Measurements from ENCODE around the gene NT5C3B.

NT5C3B gene

DNA sequence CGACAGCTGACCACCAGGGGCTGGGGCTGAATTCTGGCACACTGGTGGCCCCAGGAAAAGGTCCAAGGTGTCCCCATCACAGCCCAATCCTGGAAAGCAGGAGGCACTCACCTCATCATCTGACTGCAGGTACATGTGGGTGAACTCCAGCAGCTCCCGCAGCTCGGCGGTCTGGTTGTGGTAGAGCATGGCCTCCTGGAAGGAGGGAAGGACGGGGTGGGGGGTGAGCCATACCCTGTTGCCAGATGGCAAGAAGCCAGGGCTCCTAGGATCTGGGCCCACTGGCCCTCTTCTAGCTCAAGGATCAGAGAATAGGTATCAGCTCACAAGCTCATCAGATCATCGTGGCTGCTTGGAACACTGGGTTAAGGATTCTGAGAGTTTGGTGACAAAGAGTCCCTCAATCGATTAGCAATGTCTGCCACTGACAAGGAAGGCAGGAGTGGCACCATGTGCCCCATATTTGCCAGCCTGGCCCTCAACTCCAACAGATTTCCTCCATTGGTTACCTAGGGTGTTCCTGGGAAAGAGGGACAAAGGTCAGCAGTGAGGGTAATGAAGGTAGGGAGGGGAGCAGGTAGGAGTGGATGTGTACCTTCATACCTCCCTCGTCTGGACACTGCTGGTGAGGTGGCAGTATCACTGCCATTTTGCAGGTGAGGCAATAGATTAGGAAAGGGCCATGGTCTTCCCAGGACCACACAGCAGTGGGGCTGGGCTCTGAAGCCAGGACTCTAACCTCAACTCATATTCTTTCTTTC is 29.2 kb downstream of the NT5C3B start:
- DNase-seq, result no peak

DNA sequence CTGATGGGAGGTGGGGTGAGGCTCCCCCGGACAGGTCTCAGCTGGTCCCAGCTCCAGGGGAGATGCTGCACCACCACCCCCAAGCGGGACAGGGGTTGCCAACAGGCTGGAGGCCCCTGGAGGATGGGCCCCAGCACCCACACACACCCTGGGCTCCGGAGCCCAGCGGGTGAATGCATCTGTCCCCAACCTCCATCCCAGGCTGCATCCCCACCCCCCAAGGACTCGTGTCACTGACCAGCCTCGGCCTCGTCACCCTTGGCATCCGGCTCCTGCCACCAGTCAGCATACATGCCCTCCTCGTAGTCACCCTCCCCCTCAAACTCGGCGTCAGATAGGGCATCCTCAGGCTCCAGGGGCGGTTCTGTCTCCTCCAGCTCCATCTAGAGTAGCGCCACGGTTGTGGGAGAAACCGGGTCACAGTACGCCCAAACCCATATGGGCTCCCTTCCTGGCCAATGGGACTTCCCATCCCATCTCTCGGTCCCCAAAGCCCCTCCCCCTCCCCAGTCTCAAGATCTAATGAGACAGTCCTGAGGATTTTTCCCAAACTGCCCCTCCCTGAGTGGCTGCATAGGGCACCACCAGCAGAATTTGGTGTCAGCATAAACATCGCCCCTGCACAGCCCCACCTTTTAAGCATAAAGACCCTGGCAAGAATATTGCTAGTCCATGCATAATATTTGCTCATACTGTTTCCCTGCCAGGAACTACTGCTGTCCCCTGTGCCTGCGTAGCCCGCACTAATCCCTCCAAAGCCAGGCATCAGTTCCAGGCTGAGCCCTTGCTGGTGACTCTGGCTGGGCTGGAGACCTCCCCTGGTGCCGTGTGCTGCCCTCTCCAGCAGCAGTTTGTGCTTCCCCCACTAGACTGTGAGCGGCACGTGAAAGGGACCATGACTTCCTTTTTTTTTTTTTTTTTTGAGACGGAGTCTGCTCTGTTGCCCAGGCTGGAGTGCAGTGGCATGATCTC is 32.7 kb downstream of the NT5C3B start:
- no peak for DNase-seq

DNA sequence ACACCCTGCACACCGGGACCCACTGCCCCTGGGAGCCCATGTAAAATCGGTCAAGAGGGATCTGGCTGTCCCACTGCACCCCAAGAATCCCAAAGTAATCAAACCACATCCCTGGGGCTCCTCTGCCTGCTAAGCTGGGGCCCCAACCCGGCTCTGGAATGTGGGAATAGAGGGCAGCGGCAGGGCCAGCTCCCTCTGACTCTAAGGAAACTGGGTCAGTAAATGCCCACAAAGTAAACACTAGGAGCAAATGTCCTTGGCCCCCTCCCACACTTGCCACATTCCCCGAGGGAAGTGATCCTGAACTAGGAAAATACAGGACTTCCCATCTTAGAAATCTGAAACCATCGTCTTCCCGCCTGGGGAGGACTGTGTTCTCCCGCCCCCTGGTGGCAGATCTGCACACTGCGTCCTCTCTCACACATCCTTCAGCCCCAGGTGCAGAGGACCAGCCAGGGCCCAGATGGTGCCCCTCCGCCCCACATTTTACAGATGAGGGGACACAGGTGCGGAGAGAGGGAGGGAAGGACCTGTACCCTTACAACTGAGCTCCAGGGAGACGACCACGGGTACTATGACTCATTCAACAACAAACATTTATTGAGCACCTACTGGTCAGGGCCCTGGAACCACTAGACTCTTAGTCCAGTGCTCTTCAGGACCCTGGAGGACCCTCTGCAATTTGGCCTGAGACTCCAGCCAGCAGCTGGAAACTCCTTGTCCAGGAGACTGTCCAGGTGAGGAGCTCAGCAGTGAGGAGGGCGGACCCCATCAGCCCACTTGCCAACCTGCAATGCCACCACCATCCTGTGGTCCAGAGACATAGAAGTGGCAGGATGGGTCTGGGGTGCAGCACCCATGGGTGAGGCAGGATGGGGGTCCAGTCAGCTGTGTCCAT is 34.4 kb downstream of the NT5C3B start:
- peak; percentile 52 for DNase-seq

DNA sequence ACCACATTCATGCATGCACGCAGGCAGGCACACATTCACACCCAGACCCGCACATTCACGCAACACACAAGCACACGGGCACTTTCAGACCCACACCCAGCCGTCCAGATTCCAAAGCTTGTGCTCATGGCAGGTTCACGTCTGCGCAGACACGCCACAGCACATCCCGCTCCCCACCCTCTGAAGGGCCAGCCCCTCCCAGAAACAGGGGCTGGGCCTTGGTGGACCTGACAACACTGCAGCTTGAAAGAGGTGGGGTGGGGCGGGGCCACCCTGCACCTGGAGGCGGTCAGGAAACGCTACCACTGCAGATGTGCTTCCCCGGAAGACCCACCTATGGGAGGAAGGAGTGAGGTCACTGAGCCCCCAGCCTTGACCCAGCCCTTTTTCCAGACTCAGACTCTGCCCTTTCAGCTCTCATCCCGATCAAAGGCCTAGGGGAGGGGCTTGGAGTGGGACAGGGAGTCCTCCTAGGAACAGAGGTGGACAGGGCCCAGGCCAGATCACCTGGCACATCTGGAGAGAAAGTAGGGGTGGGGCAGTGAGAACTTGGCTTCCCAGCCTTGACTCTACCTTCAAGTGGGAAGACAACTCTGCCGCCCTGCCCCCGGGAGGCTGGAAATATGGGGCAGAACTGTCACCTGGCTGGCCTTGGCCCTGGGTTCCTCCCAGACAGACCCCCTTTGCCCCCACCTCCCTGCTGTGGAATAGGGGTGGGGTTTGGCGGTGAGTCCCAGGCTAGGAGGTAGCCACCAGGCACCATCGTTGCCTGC is 35.2 kb downstream of the NT5C3B start:
- no peak for DNase-seq

DNA sequence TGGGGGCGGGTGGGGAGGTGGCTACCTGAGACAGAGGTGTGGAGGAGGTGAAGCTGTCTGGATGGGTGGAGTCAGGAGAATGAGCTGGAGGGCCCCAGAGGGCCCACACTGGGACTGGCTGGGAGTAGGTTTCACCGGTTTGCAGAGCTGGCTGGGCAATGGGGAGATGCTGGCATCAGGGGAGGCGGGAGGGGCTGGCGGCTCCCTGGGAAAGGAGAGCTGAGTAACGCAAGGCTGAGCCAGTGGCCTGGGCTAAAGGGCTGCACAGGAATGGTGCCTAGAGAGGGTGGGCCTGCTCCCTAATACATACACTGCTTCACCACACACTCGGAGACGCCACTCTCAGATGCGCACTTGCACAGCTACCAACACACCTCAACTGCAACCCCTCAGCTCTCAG is 36.7 kb downstream of the NT5C3B start:
- DNase-seq, result no peak

DNA sequence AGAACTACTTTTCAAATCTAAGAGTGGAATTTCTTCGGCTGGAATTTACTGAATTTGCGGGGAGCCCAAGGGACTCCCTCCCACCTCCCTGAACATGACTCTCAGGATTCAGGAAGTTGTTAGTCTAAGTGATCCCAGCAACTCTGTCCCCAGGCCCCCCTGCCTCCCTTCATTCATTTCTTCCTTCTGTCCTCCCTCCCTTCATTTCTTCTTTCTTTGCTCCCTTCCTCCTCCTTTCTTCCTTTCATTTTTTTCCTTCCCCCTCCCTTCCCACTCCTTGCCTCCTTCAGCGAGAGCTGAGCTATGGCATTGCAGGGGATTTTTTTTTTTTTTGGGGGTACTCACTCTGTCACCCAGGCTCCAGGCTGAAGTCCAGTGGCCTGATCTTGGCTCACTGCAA is 38.7 kb downstream of the NT5C3B start:
- no peak for DNase-seq

DNA sequence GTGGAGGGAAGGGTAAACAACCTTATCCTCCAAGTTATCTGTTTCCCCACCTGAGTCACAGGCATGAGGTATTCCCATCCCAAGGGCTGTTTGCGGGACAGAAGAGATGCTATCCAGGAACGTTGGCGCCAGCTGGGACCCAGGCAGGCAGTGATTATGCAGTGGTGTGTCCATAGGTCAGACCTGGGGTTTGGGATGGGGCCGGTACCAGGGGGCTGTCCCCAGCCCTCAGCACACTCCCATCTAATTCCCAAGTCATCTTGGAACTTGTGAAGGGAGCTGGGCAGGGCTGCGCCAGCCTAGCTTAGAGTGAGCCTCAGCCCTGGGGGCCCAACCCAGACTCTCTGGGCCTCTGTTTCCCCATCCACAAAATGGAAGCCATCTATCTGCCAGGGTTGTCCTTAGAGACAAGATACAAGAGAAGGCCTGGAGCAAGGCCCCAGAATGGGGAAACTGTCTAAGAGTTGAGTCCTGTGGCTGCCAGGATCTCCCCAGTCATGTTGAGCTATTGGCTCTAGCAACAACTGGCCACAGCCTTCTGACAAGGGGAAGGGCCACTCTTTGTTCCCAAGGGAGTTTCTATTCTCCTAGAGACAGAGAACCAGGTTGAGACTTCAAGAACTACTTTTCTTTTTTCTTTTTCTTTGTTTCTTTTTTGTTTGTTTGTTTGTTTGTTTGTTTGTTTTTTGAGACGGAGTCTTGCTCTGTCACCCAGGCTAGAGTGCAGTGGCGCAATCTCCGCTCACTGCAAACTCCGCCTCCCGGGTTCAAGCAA is 39.7 kb downstream of the NT5C3B start:
- DNase-seq, result no peak

DNA sequence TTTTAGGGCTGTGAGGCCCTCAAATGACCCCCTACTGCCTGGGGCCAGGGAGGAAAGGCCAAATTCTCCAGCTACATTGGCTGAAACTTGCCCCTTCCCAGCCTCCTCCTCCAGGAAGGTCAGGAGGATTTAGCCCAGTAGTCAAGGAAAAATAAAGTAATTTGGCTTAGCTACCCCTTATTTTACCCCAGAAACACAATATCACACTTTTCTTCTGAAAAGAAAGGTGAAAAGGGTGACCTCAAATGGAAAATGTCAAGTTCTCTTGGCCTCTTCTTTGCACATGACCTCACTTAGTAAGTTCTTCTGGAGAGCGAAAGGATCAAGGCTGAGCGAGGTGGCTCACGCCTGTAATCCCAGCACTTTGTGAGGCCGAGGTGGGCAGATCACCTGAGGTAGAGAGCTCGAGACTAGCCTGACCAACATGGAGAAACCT is 41.5 kb downstream of the NT5C3B start:
- no peak for DNase-seq

DNA sequence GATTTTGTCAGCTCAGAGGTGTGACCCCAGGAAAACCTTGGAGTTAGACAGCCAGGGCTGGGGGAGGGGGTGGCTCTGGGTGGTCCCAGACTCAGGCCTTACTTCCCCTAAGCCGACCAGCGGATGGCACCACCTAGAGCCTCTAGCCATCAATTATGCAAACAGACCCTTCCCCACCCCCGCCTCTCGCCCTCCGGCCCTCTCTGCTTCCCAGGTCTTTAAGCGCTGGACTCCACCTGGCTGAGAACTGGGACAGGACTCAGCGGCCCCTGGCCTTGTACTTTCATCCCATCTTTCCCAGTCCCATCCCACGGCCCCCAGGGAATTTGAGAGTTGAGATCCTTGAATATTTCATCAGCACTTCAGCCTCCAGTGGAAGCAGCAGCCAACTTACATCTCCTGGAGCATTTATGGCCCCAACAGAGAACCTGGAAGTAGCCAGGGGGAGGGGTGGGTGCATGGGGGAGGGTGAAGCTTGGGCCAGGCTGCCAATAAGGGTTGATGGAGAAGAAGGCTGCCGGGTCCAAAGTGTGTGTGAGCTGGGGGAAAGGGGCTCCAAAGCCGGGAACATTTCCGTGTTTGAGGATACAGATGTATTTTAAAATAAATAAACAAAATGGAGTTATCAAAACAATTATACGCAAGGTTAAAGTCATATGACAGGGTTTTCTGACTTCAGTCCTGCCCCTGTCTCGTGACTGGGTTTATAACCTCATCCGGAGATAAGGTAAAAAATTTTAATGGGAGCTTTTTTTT is 42.1 kb downstream of the NT5C3B start:
- DNase-seq, result no peak

DNA sequence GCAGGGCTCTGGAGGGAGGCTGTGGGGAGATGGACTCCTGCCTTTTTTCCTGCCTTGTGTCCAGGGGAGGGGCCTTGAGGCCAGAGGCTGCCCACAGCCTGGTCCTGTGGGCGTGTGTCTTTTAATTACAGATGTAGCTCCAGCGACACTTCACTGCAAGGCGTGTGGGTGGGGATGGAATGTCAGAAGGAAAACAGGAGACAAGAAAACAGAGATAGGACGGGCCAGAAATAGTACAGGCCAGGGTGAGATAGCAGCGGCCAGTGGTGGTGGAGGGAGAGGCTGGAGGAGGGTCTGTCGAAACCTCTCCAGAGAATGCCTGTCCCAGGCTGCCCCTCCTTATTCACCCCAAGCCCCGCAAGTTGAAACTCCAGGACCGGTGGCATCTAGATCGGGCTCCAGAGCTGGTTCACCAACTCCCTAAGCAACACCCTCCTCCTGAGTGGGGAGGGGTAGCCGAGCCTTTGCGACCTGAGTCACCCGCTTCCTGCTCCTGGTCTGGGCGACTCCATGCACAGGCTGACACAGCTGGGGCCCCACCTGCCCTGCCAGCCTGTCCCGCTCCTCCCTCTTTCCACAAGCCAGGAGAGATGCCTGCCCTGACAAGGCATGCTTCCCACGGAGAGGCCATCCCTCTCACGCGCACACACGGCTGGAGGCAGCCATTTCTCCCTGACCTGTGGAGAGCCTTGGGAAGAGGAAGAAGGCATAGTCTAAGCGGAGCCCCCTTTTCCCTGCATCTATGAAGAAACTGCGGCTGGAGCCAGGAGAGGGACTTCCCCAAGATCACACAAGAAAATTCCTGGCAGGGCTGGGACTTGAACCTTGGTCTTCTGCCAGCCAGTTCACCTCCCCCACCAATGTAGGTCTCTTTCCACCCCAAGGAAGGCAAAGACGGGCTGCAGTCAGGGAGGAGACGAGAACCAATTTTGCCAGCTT is 42.9 kb downstream of the NT5C3B start:
- no peak for DNase-seq

DNA sequence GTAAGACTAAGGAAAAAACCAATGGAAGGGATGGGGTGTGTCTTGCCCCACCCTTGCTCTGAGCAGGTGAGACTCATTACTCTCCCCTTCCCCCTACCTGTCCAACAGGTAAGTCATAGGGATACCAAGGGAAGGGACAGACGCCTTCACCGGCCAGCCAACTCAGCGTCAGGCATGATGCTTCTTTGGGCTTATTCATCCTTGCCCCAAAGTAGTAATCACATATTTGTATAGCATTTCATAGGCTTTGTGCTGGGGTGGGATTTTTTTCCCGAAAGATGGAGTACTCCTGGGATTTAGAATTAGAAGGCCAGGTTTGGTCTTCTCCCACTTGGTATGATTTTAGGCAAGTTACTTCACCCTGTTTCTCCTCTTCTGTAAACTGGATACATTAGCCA is 49.0 kb downstream of the NT5C3B start:
- DNase-seq, result no peak

DNA sequence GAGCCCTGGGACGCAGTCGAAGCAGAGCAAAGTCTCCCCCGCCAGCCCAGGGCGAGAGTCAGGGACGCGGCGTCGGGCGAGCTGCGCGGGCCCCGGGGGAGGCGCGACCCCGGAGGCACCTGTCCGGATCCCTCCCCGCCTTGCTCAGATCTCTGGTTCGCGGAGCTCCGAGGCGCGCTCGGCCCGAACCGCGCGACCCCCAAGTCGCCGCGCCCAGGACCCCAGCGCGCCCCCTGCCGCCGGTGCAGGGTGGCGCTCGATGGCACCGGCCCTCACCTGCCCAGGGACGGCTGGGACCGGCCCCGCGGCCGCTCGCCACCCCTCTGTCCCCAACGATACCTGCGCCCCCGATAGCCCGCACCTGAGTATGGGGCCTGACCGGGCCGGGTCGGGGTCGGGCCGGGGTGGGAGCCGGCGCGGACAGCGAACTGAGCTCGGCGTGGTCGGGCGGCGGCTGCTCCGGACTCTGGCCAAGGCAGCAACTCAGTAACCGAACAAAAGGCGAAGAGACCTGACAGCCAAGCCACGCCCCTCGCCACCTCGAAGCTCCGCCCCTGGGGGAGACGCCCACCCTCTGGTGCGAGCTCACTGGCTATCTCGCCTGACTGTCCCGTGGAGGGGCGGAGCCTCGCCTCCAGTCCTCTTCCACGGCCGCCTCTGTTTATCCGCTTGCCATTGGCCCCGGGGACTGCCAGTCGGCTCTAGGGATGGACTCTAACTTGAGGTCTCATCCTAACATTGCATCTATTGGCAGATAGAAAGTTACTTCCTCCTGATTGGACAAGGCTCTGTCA is 49.6 kb downstream of the NT5C3B start, which contains the start of gene JUP:
TSS of gene JUP (minus strand) at position 485 of the 794 bp plus-strand sequence. CDS start 14,857 bp downstream, outside the sequence.
- DNase-seq, result peak; percentile 84

DNA sequence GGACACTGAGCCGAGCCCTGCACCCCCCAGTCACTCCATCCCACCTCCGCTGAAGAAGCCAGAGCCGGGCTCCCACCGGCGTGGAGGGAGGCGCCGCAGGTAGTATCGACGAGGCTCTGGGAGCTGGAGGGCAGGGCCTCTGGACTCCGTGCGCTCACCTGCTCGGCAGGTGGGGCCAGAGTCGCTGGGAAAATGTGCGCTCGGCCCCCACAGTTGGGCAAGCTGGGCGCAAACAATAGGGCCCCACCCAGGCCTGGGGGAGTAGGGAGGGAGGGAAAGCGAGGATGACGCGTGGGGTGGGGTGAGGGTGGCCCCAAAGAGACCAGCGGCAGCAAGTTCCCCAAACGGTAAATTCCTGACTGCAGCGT is 50.2 kb downstream of the NT5C3B start:
- DNase-seq, result no peak

DNA sequence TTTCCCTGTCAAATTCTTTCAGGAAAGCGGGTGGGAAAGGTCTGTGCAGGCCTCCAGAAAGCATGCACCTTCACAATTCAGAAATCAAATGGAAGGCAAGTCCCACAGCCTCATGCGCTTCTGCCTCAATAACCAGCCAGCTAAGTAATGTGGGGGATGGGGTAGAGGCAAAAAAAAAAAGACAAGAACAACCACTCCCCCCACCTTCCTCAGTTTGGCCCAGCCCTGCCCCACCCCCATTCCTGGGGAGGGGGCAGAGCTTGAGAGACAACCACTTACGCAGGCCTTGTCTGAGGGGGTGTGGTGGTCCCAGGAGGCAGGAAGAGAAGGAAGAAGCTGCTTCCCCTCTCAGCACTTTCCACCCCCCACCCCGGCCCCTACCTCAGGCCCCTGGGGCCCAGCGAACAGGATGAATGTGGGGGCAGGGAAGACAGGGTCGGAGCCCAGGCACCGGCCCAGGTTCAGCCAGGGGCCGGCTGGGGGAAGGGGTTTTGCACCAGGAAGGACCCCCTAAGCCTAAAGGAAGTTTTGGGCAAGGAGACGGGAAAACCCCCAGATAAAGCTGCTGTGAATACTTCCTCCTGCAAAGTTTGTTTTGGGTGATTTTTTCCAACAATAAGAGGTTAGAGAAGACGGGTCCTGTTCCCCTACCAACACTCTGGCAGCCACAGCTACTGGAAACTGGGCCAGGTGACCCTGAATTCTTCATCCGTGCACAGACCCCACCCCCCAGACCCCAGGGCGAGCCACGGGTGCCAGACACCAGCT is 50.8 kb downstream of the NT5C3B start:
- no peak for DNase-seq

DNA sequence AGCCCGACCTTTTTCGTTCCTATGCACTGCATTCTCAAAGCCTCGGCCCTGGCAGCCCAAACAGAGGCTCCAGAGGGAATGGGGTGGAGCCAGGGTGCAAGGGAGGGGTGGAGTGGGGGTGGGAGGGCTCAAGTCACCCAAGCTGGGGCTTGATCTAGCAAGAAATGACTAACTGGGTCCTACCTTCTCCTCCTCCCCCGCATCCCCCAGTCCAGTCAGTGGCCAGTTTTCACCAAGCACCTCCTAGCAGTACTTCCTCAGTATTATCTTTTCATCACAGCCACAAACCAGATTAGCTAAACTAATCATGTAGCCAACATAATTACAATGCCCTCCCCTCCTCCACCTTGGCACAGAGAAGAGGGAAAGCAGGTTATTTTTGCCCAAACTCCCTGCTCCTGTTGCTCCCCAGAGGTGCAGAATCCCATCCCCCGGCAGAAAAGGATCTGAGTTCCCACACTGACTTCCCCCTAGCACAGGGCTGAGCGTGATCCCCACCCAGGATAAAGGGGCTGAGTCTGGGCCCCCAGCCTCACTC is 51.8 kb downstream of the NT5C3B start:
- DNase-seq, result no peak

DNA sequence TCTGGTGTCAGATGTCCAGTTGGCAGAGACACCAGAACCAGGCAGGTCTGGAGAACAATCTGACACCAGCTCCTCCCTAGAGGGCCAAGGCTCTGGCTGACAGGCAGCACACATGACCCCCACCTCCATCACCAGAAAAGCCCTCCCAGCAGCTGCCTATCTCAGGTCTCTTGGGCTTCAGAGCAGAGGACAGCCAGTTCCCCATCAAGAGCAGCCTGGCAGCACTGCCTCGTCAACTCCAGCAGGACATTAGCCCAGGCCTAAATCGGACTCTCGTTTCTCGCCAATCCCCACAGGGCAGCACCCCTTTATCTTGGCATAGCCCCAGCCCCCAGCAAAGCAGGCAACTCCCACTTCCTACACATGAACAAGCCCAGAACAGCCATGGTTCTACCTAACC is 53.9 kb downstream of the NT5C3B start:
- DNase-seq, result no peak

All from central memory CD4-positive, alpha-beta T cell (primary cell).